Measurements from ENCODE around the gene IKZF3.
"Not testable (repeated sequence)": the region's sequence is repeated elsewhere in the genome, so short reads cannot be mapped to it uniquely, and the experiment has no call there.

The IKZF3 gene

DNA sequence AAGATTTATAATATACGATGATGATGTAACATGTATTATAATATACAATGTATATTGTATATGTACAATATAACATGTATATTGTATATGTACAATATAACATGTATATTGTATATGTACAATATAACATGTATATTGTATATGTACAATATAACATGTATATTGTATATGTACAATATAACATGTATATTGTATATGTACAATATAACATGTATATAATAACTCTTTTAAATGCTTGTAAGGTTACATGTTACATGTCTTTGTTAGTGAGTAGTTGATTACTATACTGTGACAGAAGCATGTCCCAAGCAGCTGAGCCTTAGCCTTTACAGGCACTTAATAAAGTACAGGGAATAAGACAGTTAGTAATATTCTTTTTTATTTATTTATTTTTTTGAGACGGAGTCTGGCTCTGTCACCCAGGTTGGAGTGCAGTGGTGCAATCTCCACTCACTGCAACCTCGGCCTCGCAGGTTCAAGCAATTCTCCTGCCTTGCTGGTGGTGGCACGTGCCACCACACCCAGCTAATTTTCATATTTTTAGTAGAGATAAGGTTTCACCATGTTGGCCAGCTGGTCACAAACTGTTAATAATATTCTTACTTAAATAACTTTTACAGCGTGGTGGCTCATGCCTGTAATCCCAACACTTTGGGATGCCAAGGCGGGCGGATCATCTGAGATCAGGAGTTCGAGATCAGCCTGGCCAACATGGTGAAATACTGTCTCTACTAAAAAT lies 8.0 kb downstream of the IKZF3 start:
- DNase-seq = not testable (repeated sequence)

- no peak for DNase-seq
Observed at GRCh38 chr17:39854909-39855308, 9.2 kb downstream of the IKZF3 start.

DNA sequence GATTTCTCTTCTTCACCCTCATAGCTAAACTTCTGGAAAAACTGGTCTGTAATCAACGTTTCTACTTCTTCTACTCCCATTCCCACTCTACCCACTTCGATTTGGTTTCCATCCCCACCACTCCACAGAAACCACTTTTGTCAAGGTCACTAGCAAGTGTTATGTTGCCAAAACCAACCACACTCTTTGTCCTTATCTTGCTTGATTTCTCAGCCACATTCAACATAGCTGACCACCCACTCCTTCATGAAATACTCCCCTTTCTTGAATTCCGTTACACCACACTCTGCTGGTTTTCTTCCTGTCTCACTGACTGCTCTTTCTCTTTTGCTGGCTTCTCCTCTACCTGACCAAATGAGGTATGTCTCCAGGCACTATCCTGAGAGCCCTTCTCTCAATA lies 11.9 kb downstream of the IKZF3 start:
- no peak for DNase-seq

DNA sequence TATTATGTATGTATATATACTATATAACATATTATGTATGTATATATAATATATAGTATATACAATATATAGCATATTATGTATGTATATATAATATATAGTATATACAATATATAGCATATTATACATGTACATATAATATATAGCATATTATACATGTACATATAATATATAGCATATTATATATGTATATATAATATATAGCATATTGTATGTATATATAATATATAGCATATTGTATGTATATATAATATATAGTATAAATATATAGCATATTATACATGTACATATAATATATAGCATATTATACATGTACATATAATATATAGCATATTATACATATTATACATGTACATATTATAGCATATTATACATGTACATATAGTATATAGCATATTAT lies 13.9 kb downstream of the IKZF3 start:
- DNase-seq = not testable (repeated sequence)

DNA sequence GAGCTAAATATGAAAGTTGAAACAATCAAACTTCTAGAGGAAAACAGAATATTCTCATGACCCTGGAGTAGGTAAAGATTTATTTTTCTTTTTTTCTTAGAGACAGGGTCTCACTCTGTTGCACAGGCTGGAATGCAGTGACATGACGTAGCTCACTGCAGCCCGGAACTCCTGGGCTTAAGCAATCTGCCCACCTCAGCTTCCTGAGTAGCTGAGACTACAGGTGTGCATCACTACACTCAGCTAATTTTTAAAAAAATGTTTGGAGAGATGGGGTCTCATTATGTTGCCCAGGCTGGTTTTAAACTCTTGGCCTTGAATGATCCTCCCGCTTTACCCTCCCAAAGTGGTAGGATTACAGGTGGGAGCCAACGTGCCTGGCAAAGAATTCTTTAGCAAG lies 15.5 kb downstream of the IKZF3 start:
- DNase-seq = no peak

- DNase-seq = no peak
Observed at GRCh38 chr17:39846205-39846604, 17.9 kb downstream of the IKZF3 start.

DNA sequence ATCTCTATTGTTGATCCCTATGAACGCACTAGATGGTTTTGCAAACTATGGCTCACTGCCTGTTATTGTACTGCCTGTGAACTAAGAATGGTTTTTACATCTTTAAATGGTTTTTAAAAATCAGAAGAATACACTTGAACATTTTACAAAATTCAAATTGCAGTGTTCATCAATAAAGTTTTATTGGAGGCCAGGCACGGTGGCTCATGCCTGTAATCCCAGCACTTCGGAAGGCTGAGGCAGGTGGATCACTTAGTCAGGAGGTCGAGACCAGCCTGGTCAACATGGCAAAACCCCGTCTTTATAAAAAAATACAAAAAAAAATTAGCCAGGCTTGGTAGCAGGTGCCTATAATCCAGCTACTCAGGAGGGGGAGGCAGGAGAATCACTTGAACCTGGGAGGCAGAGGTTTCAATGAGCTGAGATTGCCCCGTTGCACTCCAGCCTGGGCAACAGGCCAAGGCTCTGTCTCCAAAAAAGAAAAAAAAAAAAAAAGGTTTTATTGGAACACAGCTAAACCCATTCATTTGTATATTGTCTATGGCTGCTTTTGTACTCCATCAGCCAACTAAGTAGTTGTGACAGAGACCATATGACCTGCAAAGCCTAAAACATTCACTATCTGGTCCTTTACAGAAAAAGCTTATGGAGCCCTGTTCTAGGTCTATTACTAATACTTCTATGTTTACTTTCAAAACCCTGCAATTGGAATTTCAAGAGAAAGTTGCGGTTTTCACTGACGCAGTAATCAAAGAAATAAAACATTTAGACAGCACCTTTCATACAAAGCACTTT lies 18.9 kb downstream of the IKZF3 start:
- DNase-seq = no peak

GRCh38 chr17:39841134-39841683 lies 22.9 kb downstream of the IKZF3 start:
- no peak for DNase-seq

GRCh38 chr17:39838784-39839183 lies 25.3 kb downstream of the IKZF3 start:
- DNase-seq = no peak

DNA sequence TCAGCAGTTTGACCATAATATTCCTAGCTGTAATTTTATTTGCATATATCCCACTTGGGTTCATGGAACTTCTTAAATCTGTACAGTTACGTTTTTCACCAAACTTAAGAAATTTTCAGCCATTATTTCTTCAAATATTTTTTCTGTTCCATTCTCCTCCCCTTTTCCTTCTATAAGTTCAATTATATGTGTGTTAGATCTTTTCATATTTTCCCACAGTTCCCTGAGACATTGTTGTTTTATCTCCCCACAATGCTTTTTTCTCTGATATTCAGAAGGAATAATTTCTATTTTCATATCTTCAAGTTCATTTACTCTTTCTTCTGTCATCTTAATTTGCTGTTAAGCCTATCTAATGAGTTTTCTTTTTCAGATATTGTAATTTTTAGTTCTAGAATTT lies 26.1 kb downstream of the IKZF3 start:
- no peak for DNase-seq

DNA sequence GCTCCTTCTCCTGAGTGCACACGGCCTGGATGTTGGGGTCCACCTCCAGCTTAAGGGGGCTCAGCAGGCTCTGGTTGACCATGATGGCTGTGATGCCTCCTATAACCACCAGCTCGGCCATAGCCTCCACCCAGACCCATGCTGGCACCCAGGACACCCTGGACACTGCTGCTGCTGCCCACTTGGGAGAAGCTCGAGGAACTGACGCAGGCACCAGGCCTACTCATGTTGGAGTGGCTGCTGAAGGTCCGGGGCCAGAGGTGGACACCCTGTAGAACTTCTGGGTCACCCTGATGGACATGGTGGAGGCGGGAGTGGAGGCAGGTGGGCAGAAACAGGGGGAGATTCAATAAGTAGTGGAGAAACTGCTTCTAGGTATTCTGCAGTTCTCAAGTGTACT lies 28.0 kb downstream of the IKZF3 start:
- DNase-seq = no peak

DNA sequence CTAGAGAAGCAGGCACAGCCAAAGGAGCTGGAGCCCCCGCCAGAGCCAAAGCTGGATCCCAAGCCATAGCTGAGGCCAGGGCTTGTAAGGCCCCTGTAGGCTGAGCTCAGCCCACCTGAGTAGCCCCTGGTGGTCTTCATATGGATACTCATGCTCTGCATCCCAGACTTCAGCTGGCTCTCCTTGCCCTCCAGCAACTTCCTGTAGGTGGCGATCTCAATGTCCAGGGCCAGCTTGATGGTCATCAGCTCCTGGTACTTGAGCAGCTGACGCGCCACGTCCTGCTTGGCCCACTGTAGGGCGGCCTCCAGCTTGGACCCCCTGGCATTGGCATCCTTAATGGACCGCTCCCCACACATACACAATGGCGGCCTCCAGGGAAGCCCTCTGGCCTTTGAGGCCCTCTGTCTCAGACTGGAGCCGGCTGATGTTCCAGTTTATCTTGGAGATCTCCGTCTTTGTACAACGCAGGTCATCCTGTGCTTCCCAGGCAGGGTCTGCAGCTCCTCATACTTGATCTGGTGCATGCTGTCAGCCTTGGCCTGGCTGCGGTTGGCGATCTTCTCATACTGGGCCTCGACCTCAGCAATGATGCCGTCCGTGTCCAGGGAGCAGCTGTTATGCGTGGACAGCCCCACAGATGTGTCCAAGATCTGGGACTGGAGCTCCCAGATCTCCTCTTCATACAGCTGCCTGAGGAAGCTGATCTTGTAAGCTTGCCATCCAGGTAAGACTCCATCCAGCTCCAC lies 28.9 kb downstream of the IKZF3 start:
- DNase-seq = no peak

DNA sequence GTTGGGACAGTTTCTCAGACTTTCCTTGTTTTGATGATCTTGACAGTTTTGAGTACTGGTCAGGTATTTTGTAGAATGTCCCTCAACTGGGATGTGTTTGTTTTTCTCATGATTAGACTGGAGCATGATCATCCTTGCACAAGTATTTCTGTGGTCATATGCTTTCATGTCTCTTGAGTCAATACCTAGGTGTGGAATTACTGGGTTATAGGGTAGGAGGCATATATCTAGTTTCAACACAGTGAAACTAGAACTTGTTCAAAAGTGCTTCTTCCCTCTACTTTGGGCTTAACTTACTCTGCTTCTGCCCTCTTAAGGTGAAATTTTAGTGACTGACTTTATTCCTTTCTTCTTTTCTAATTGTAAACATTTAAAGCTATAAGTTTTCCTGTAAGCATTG lies 30.1 kb downstream of the IKZF3 start:
- DNase-seq = no peak

DNA sequence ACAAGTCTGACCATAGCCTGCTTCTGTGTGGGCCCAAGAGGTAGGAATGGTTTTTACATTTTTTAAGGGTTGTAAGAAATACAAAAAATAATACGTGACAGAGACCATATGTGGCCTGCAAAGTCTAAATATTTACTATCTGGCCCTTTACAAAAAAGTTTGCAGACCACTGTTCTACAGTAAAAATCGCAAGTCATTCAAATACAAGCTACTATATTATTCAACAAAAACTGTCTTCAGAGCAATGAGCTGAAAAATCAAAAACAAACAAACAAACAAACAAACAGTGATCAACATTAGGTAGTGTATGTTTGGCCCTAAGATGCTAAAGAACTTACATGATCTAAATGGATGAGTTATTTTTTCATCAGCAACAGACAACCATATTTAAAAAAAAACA lies 32.5 kb downstream of the IKZF3 start:
- no peak for DNase-seq

DNA sequence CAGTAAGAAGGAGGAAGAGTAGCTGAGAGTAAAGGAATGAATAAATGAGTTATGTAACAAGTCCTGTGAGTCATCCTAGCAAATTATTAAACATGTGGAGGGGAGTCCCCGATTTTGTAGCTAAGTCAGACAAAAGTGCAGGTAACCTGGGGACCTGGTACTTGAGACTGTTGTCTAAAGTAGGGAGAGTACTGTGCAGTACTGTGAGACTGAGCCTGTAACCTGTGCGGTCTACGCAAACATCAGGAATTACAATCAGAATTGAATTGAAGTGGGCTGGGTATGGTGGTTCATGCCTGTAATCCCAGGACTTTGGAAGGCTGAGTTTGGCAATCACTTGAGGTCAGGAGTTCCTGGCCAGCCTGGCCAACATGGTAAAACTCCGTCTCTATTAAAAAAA lies 35.7 kb downstream of the IKZF3 start:
- DNase-seq = no peak

DNA sequence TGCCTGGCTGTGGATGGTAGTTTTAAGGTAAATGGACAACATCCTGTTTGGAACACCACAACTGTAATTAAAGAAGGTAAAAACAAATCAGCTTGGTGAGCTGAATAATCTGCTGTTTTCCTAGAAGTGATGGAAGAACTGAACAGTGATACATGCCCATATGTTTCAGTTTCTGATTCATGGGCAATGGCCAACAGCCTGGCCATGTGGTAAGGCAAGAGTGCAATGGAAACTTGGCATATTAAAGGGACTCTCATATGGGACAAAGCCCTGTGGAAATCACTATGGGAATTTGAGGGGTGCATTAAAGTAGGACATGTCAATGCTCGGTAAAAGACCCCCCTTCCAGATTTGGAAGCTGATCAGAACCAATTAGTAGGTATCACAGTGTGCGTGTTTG lies 37.8 kb downstream of the IKZF3 start:
- DNase-seq = no peak

- DNase-seq = no peak
Observed at GRCh38 chr17:39823407-39824054, 40.6 kb downstream of the IKZF3 start.

DNA sequence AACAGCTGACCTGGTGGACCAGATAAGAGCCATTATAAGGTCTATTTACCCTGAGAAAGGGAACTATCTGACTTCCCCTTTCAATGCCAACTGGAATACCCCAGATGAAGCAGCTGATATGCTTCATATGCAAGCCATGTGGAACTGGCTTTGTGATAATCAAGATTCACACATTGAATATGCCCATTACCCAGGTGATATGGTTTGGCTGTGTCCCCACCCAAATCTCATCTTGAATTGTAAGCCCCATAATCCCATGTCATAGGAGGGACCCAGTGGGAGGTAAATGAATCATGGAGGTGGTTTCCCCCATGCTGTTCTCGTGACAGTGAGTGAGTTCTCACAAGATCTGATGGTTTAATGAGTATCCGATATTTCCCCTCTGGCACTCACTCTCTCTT lies 42.1 kb downstream of the IKZF3 start:
- DNase-seq = no peak

- DNase-seq = no peak
Observed at GRCh38 chr17:39820987-39821386, 43.1 kb downstream of the IKZF3 start.

GRCh38 chr17:39820541-39820940 lies 43.6 kb downstream of the IKZF3 start:
- no peak for DNase-seq

DNA sequence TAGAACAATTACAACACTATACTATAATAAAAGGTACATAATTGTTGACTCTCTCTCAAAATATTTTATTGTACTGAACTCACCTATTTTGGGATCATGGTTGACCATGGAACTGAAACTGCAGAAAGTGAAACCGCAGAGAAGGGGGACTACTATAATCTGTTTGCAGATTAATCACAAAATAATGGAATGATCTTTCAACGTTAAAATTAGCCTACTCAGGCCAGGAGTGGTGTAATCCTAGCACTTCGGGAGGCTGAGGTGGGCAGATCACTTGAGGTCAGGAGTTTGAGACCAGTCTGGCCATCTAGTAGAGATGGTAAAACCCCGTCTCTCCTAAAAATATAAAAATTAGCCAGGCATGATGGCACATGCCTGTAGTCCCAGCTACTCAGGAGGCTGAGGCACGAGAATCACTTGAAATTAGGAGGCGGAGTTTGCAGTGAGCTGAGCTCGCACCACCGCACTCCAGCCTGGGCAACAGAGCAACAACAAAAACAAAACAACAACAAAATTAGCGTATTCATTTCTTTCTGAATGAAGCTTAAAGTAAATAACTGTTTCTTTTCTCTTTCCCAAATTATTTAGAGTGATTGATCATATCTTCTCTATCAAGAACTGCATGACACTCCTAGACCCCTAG lies 45.6 kb downstream of the IKZF3 start:
- no peak for DNase-seq

GRCh38 chr17:39816272-39816671 lies 47.8 kb downstream of the IKZF3 start:
- no peak for DNase-seq
